Measurements from ENCODE around the gene OLIG3.

DNA sequence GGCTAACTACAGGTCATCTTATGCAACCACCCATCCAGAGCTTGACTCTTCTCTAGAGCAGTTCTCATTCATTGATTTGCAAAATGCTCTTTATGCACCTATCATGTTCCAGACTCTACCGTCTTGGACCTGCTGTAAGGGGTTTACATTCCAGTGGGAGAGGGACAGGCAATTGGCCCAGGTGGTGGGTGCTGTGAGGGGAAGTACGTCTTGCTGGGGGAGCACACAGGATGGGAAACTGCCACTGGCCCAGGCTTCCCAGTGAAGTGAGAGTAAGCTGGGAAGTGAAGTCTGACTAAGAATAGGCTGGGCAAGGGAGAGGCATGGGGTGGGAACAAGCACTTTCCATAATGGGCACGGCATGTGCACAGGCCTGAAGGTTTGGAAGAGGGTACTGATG, 13.8 kb downstream of the OLIG3 start:
- TF ChIP-seq EP300 (IDR thresholded peaks at IDR 0.05; ENCODE audit: borderline replicate concordance), result no peak
- TF ChIP-seq CEBPB (IDR thresholded peaks at IDR 0.05), result no peak
- no peak for TF ChIP-seq TAF1 (IDR thresholded peaks at IDR 0.05; ENCODE audit: low read depth)
- TF ChIP-seq FOXM1 (IDR thresholded peaks at IDR 0.05; ENCODE audit: borderline replicate concordance, low read depth), result no peak
- TF ChIP-seq, protein P1, sequence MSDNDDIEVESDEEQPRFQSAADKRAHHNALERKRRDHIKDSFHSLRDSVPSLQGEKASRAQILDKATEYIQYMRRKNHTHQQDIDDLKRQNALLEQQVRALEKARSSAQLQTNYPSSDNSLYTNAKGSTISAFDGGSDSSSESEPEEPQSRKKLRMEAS (IDR thresholded peaks at IDR 0.05), result no peak
- TF ChIP-seq, protein P2, sequence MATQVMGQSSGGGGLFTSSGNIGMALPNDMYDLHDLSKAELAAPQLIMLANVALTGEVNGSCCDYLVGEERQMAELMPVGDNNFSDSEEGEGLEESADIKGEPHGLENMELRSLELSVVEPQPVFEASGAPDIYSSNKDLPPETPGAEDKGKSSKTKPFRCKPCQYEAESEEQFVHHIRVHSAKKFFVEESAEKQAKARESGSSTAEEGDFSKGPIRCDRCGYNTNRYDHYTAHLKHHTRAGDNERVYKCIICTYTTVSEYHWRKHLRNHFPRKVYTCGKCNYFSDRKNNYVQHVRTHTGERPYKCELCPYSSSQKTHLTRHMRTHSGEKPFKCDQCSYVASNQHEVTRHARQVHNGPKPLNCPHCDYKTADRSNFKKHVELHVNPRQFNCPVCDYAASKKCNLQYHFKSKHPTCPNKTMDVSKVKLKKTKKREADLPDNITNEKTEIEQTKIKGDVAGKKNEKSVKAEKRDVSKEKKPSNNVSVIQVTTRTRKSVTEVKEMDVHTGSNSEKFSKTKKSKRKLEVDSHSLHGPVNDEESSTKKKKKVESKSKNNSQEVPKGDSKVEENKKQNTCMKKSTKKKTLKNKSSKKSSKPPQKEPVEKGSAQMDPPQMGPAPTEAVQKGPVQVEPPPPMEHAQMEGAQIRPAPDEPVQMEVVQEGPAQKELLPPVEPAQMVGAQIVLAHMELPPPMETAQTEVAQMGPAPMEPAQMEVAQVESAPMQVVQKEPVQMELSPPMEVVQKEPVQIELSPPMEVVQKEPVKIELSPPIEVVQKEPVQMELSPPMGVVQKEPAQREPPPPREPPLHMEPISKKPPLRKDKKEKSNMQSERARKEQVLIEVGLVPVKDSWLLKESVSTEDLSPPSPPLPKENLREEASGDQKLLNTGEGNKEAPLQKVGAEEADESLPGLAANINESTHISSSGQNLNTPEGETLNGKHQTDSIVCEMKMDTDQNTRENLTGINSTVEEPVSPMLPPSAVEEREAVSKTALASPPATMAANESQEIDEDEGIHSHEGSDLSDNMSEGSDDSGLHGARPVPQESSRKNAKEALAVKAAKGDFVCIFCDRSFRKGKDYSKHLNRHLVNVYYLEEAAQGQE (IDR thresholded peaks at IDR 0.05; ENCODE audit: low read depth), result no peak
- no peak for TF ChIP-seq CREB1 (IDR thresholded peaks at IDR 0.05; ENCODE audit: low read depth)
- no peak for TF ChIP-seq YY1 (IDR thresholded peaks at IDR 0.05; ENCODE audit: low read depth)
- no peak for TF ChIP-seq RAD21 (IDR thresholded peaks at IDR 0.05; ENCODE audit: low read depth)
- no peak for TF ChIP-seq TCF12 (IDR thresholded peaks at IDR 0.05; ENCODE audit: low read depth)
- no peak for TF ChIP-seq EGR1 (IDR thresholded peaks at IDR 0.05)
- TF ChIP-seq TEAD4 (IDR thresholded peaks at IDR 0.05), result no peak

All from Ishikawa (cell line).